ENCODE measurements around the gene COL4A5.

DNA sequence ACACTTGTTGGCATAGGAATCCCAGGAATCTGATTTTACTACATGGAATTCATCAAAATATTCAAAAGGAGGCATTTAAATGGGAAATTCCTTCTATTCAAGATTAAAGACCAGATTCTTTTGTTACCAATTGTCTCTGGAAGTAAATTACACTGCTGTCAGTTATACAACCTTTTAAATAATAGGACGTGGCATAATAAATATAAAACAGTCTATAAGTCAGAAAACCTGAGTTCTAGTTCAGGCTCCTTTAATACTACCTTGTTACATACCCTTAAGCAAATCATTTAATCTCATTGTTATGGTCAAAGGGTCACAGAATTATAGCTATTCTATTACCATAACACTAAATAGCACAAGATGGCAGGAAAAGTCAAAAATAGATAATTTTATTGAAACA is 20.2 kb upstream of the COL4A5 start:
- TF ChIP-seq, protein P1, sequence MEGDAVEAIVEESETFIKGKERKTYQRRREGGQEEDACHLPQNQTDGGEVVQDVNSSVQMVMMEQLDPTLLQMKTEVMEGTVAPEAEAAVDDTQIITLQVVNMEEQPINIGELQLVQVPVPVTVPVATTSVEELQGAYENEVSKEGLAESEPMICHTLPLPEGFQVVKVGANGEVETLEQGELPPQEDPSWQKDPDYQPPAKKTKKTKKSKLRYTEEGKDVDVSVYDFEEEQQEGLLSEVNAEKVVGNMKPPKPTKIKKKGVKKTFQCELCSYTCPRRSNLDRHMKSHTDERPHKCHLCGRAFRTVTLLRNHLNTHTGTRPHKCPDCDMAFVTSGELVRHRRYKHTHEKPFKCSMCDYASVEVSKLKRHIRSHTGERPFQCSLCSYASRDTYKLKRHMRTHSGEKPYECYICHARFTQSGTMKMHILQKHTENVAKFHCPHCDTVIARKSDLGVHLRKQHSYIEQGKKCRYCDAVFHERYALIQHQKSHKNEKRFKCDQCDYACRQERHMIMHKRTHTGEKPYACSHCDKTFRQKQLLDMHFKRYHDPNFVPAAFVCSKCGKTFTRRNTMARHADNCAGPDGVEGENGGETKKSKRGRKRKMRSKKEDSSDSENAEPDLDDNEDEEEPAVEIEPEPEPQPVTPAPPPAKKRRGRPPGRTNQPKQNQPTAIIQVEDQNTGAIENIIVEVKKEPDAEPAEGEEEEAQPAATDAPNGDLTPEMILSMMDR (IDR thresholded peaks at IDR 0.05; ENCODE audit: control extremely low read depth in 1 of 3, insufficient read depth in 1 of 3, low read depth in 1 of 3, low read length in 3 of 3), result no peak
- TF ChIP-seq POLR2A (IDR thresholded peaks at IDR 0.05; ENCODE audit: control extremely low read depth in 1 of 2, low read depth in 2 of 2, low read length in 2 of 2) (no peak), CEBPB (IDR thresholded peaks at IDR 0.05; ENCODE audit: low read depth, low read length) (no peak), ZNF274 (IDR thresholded peaks at IDR 0.05; ENCODE audit: borderline replicate concordance, extremely low read depth, low read length) (no peak)

Measured in H1 (cell line).